ENCODE measurements around the gene PTK7.

GRCh38 chr6:43052842-43053544 is 23.1 kb upstream of the PTK7 start:
- TF ChIP-seq CTCF (IDR thresholded peaks at IDR 0.05; ENCODE audit: control extremely low read depth in 1 of 3, insufficient read depth in 1 of 3, low read depth in 1 of 3, low read length in 3 of 3) (no peak), KDM4A (IDR thresholded peaks at IDR 0.05; ENCODE audit: low read depth, low read length, severe bottlenecking) (no peak), POLR2A (IDR thresholded peaks at IDR 0.05; ENCODE audit: control extremely low read depth in 1 of 2, low read depth in 2 of 2, low read length in 2 of 2) (no peak), JUN (IDR thresholded peaks at IDR 0.05; ENCODE audit: low read depth, low read length) (no peak), SP2 (IDR thresholded peaks at IDR 0.05; ENCODE audit: low read length) (no peak), CREB1 (IDR thresholded peaks at IDR 0.05) (no peak), RAD21 (IDR thresholded peaks at IDR 0.05 in 1 of 2, conservative IDR thresholded peaks at IDR 0.05 in 1 of 2; ENCODE audit: low read depth in 2 of 2, low read length in 2 of 2) (no peak)
